Panc1 (cell line): ENCODE data around the gene ADPRS. TPM values are rescaled to one million over a fixed set of nuclear protein-coding genes. Genes with fewer than 3 reads are reported as not detected.

Experiments used
- ATAC-seq: fragments of 200-7000 bp; cut with Tn5 transposase; 2 replicates; pipeline ENCODE4 v1.9.1; 2020; ENCODE audit warnings: mild to moderate bottlenecking, moderate library complexity
- BruUV-seq: library from RNA; stranded (reverse); fragments of 400-500 nt; replicated peaks from 2 replicates; lab custom pipeline; 2021; lab: Mats Ljungman, UMichigan
- CTCF ChIA-PET: fragments of 300-600 bp; sonication (Branson Sonifier 250); formaldehyde crosslinking; loops from one replicate; lab custom pipeline; 2022; ENCODE audit warnings: antibody characterized with exemption; lab: Charles Lee
- POLR2A ChIA-PET: fragments of 300-600 bp; sonication (Branson Sonifier 250); formaldehyde crosslinking; loops from one replicate; lab custom pipeline; 2022; ENCODE audit warnings: antibody characterized with exemption; lab: Charles Lee
- DNase-seq: peaks from one replicate; pipeline ENCODE4 v3.0.0-alpha.2; 2010; ENCODE audit warnings: low read depth, low spot score
- H3K27ac ChIP-seq: 2 replicates; pipeline ENCODE4 v1.5.1; 2011; ENCODE audit warnings: mild to moderate bottlenecking, low read length, inconsistent platforms
- H3K27me3 ChIP-seq: fragments of 200-500 bp; sonication (Bioruptor generic); 2 replicates; pipeline ENCODE4 v1.6.0; 2014; ENCODE audit warnings: low read length, inconsistent platforms; ENCODE audit not compliant: control insufficient read depth, insufficient read depth
- H3K36me3 ChIP-seq: fragments of 200-500 bp; sonication (Bioruptor generic); 2 replicates; pipeline ENCODE4 v1.5.1; 2014; ENCODE audit warnings: inconsistent platforms, mild to moderate bottlenecking, low read length, moderate library complexity; ENCODE audit not compliant: control insufficient read depth, insufficient read depth
- H3K4me1 ChIP-seq: 2 replicates; pipeline ENCODE4 v1.5.1; 2011; ENCODE audit warnings: inconsistent platforms, mild to moderate bottlenecking, low read length, moderate library complexity; ENCODE audit not compliant: control insufficient read depth, insufficient read depth
- H3K4me3 ChIP-seq, 2 experiments: 2 replicates each; pipeline ENCODE4 v1.5.1; 2011 to 2012; ENCODE audit warnings: low read depth in 2 of 2, low read length in 2 of 2, mild to moderate bottlenecking in 2 of 2, inconsistent platforms in 1 of 2, moderate library complexity in 1 of 2
- H3K9me3 ChIP-seq: fragments of 200-500 bp; sonication (Bioruptor generic); 2 replicates; pipeline ENCODE4 v1.5.1; 2014; ENCODE audit warnings: low read depth, mild to moderate bottlenecking, inconsistent platforms, low read length, moderate library complexity; ENCODE audit not compliant: control insufficient read depth, insufficient read depth
- POLR2AphosphoS5 ChIP-seq: IDR thresholded peaks from 2 replicates; pipeline ENCODE4 v1.6.1; 2012; ENCODE audit warnings: mild to moderate bottlenecking, low read depth, low read length, moderate library complexity
- REST ChIP-seq, 2 experiments: IDR thresholded peaks; 2 replicates each; pipeline ENCODE4 v1.6.1; 2011 to 2012; ENCODE audit warnings: low read depth in 2 of 2, control low read depth in 1 of 2, low read length in 1 of 2, mild to moderate bottlenecking in 1 of 2, moderate library complexity in 1 of 2; ENCODE audit not compliant: insufficient read depth in 1 of 2
- SIN3A ChIP-seq: IDR thresholded peaks from 2 replicates; pipeline ENCODE4 v1.6.1; 2012; ENCODE audit warnings: low read depth, mild to moderate bottlenecking, low read length, moderate library complexity, borderline replicate concordance; ENCODE audit not compliant: insufficient read depth
- TCF7L2 ChIP-seq: IDR thresholded peaks from 2 replicates; pipeline ENCODE4 v1.6.1; 2011; ENCODE audit warnings: mild to moderate bottlenecking, low read depth, low read length, inconsistent platforms
- in situ Hi-C: cut with HindIII; loops from 2 replicates; pipeline ENCODE4 v1.10.0; 2016; ENCODE audit warnings: low sequenced_read_pairs, low pct_unique_long_range_greater_than_20kb
- intact Hi-C: fragments of 100-400 bp; cut with micrococcal nuclease; formaldehyde crosslinking; loops from one replicate; pipeline ENCODE4 v1.10.0; 2022; ENCODE audit not compliant: unreplicated experiment
- total RNA-seq: library from RNA; stranded (reverse); gene quantifications from one replicate; pipeline ENCODE4 v1.2.1, GENCODE V29; 2021; ENCODE audit not compliant: unreplicated experiment

ADPRS gene
- total RNA-seq, 1 experiment from 2014 or later: 32.2 TPM

DNA sequence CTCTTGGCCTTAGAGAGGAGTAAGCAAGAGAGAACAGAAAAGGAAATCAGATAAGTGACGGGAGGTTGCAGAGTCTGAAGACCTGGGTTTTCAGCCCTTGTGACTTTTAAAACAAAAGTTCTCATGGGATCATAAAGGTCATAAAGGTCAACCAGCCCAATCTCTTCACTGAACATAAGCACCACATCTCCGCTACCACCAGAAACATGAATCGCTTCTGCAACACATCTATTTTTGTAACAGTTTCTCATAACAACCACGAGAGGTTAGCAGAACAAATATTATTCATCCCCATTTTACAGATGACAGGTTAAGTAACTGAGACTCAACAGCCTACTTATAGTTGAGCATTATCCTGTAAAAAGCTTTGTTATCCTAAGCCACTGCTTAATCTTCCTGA lies 54.7 kb downstream of the ADPRS start:
- POLR2A ChIA-PET: no interaction called here
- BruUV-seq: no TSS peak
- H3K36me3 ChIP-seq: peaks cover 5% of the 10 kb centered on the region
- ATAC-seq: no peak
- CTCF ChIA-PET: no interaction called here
- H3K4me3 ChIP-seq: no peak overlapping the region
- TF ChIP-seq POLR2AphosphoS5: no peak
- no peak for TF ChIP-seq TCF7L2
- TF ChIP-seq SIN3A: no peak
- no peak for TF ChIP-seq REST (IDR thresholded peaks at IDR 0.05; ENCODE audit: insufficient read depth in 1 of 2, low read depth in 2 of 2, low read length in 1 of 2)
- H3K27me3 ChIP-seq: no peaks in the 10 kb centered on the region
- H3K9me3 ChIP-seq: no peaks in the 10 kb centered on the region
- no peak for DNase-seq
- no peaks in the 10 kb centered on the region for H3K4me1 ChIP-seq
- no peak overlapping the region for H3K27ac ChIP-seq
- intact Hi-C loops (no loop called here), in situ Hi-C loops (no loop called here)

Other genes starting within 250 kb of the ADPRS start
- gene AGO1, start 205.7 kb upstream of the ADPRS start, total RNA-seq: 40.1 TPM
- 39.4 TPM for gene AGO3, start 157.8 kb upstream of the ADPRS start, total RNA-seq
- gene TEKT2, start 4.8 kb upstream of the ADPRS start, total RNA-seq: 0.23 TPM
- 1.2 TPM for gene COL8A2, start 36.3 kb downstream of the ADPRS start, total RNA-seq
- gene TRAPPC3, start 60.6 kb downstream of the ADPRS start, total RNA-seq: 98.7 TPM
- gene MAP7D1, start 67.3 kb downstream of the ADPRS start, total RNA-seq: 212 TPM
- 114 TPM for gene THRAP3, start 135.6 kb downstream of the ADPRS start, total RNA-seq
- 18.9 TPM for gene SH3D21, start 217.5 kb downstream of the ADPRS start, total RNA-seq
- gene EVA1B, start 234.8 kb downstream of the ADPRS start, total RNA-seq: 79.0 TPM